ENCODE measurements around the gene TULP1. TPM values are rescaled to one million over a fixed set of nuclear protein-coding genes. Genes with fewer than 3 reads are reported as not detected.

The TULP1 gene
- polyA plus RNA-seq, 3 donors: 1.3 to 2.1 (median 1.7) TPM

GRCh38 chr6:35469751-35470662, 42.7 kb downstream of the TULP1 start:
- no peak for DNase-seq (ENCODE audit: low read depth in 3 of 3, low spot score in 2 of 3)

GRCh38 chr6:35468980-35469750, 43.5 kb downstream of the TULP1 start:
- no peak for DNase-seq (ENCODE audit: low read depth in 3 of 3, low spot score in 2 of 3)

- DNase-seq (ENCODE audit: low read depth in 3 of 3, low spot score in 2 of 3): peak; percentile 93 to 95 (median 95)
These were observed 44.3 kb downstream of the TULP1 start, which contains the start of gene RPL10A for GRCh38 chr6:35468181-35468979. RPL10A (plus strand) TSS chr6:35468401; CDS start chr6:35468435, 34 bp downstream.

GRCh38 chr6:35465646-35466045, 47.0 kb downstream of the TULP1 start:
- no peak for DNase-seq (ENCODE audit: low read depth in 3 of 3, low spot score in 2 of 3)

- no peak for DNase-seq (ENCODE audit: low read depth in 3 of 3, low spot score in 2 of 3)
These were observed 49.4 kb downstream of the TULP1 start for GRCh38 chr6:35463292-35463691.

- no peak for DNase-seq (ENCODE audit: low read depth in 3 of 3, low spot score in 2 of 3)
These were observed 51.4 kb downstream of the TULP1 start for GRCh38 chr6:35461270-35461669.

- DNase-seq (ENCODE audit: low read depth in 3 of 3, low spot score in 2 of 3): no peak
These were observed 54.8 kb downstream of the TULP1 start for GRCh38 chr6:35457907-35458306.

GRCh38 chr6:35454391-35455110, 58.1 kb downstream of the TULP1 start:
- DNase-seq (ENCODE audit: low read depth in 3 of 3, low spot score in 2 of 3): no peak

- no peak for DNase-seq (ENCODE audit: low read depth in 3 of 3, low spot score in 2 of 3)
These were observed 59.5 kb downstream of the TULP1 start for GRCh38 chr6:35453236-35453635.

- peak; percentile 71 to 87 (median 86) for DNase-seq (ENCODE audit: low read depth in 3 of 3, low spot score in 2 of 3)
These were observed 60.3 kb downstream of the TULP1 start, which contains the start of gene FANCE for GRCh38 chr6:35452183-35453090. FANCE (plus strand) TSS chr6:35452338; CDS start chr6:35452546, 208 bp downstream.

- DNase-seq (ENCODE audit: low read depth in 3 of 3, low spot score in 2 of 3): no peak
These were observed 61.1 kb downstream of the TULP1 start for GRCh38 chr6:35451354-35452182.

- DNase-seq (ENCODE audit: low read depth in 3 of 3, low spot score in 2 of 3): peak in 2 of 3 donors; percentile 48 to 56
These were observed 63.3 kb downstream of the TULP1 start for GRCh38 chr6:35449287-35449881.

GRCh38 chr6:35448191-35448590, 64.5 kb downstream of the TULP1 start:
- DNase-seq (ENCODE audit: low read depth in 3 of 3, low spot score in 2 of 3): no peak

Other genes with a start within 250 kb of the TULP1 start
- 1 to 10 TPM; 3.2 to 3.5 (median 3.3) TPM for gene DEF6, start 215.1 kb downstream of the TULP1 start, polyA plus RNA-seq (ENCODE audit: insufficient read length in 3 of 3)
- 10 to 100 TPM; 18.6 to 21.2 (median 20.9) TPM for gene PPARD, start 170.3 kb downstream of the TULP1 start, polyA plus RNA-seq (ENCODE audit: insufficient read length in 3 of 3)
- 10 to 100 TPM in 2 of 3 donors, 1 to 10 TPM in 1; 8.9 to 10.9 (median 10.1) TPM for gene FANCE, start 60.6 kb downstream of the TULP1 start, polyA plus RNA-seq (ENCODE audit: insufficient read length in 3 of 3)
- 1,000 to 10,000 TPM; 2,099 to 2,180 (median 2,157) TPM for gene RPL10A, start 44.5 kb downstream of the TULP1 start, polyA plus RNA-seq (ENCODE audit: insufficient read length in 3 of 3)
- gene TEAD3, start 15.8 kb downstream of the TULP1 start, polyA plus RNA-seq (ENCODE audit: insufficient read length in 3 of 3): 10 to 100 TPM; 38.2 to 42.8 (median 38.5) TPM
- 10 to 100 TPM; 24.9 to 29.0 (median 27.7) TPM for gene FKBP5, start 176.0 kb upstream of the TULP1 start, polyA plus RNA-seq (ENCODE audit: insufficient read length in 3 of 3)
- under 1 TPM; 0.48 to 0.89 (median 0.86) TPM for gene ARMC12, start 224.1 kb upstream of the TULP1 start, polyA plus RNA-seq (ENCODE audit: insufficient read length in 3 of 3)

All from right renal cortex interstitium (tissue), 3 donors.